ENCODE results near the gene FAM222B. TPM values are rescaled to one million over a fixed set of nuclear protein-coding genes. Genes with fewer than 3 reads are reported as not detected.
"Not testable (repeated sequence)": the region's sequence is repeated elsewhere in the genome, so short reads cannot be mapped to it uniquely, and the experiment has no call there.

The FAM222B gene
- total and polyA plus RNA-seq, 3 experiments from 2014 or later = 19.3 to 21.5 (median 20.6) TPM

GRCh38 chr17:28846699-28847098 lies 4.1 kb upstream of the FAM222B start:
- H3K9me3 ChIP-seq (ENCODE audit: low read length); H3K4me1 ChIP-seq (ENCODE audit: insufficient read depth, low read length); H3K4me3 Mint-ChIP-seq; CTCF ChIA-PET; H3K36me3 ChIP-seq (ENCODE audit: insufficient read depth, low read length); H3K27ac Mint-ChIP-seq; H3K27me3 Mint-ChIP-seq; DNase-seq; H3K27me3 ChIP-seq (ENCODE audit: insufficient read depth, low read length, poor library complexity, severe bottlenecking); H3K27ac ChIP-seq (ENCODE audit: low read depth, low read length); H3K4me3 ChIP-seq (ENCODE audit: low read length); H3K36me3 Mint-ChIP-seq; POLR2A ChIA-PET; H3K9me3 Mint-ChIP-seq: not testable (repeated sequence)
- H3K4me1 Mint-ChIP-seq = peaks cover 8 to 16% (median 9%) of the 10 kb centered on the region in 3 donors

GRCh38 chr17:28846231-28846630 lies 3.6 kb upstream of the FAM222B start:
- Histone ChIP-seq H3K4me3 (ENCODE audit: low read length) (no peak overlapping the region), H3K27ac (ENCODE audit: low read depth, low read length) (no peak overlapping the region), H3K4me1 (ENCODE audit: insufficient read depth, low read length) (peaks cover 11% of the 10 kb centered on the region), H3K36me3 (ENCODE audit: insufficient read depth, low read length) (no peaks in the 10 kb centered on the region), H3K9me3 (ENCODE audit: low read length) (no peaks in the 10 kb centered on the region), H3K27me3 (ENCODE audit: insufficient read depth, low read length, poor library complexity, severe bottlenecking) (no peaks in the 10 kb centered on the region)
- no peak overlapping the region for H3K4me3 Mint-ChIP-seq
- H3K9me3 Mint-ChIP-seq = no peaks in the 10 kb centered on the region
- no peak overlapping the region for H3K27ac Mint-ChIP-seq
- CTCF ChIA-PET = no interaction called here
- H3K4me1 Mint-ChIP-seq = peaks cover 11 to 19% (median 11%) of the 10 kb centered on the region in 3 donors
- peaks cover 0 to 9% (median 0%) of the 10 kb centered on the region in 3 donors for H3K36me3 Mint-ChIP-seq
- H3K27me3 Mint-ChIP-seq = no peaks in the 10 kb centered on the region
- no peak for DNase-seq
- POLR2A ChIA-PET = no interaction called here

GRCh38 chr17:28843816-28844148 lies 1.2 kb upstream of the FAM222B start:
- no peaks in the 10 kb centered on the region for H3K9me3 Mint-ChIP-seq
- ChIA-PET POLR2A (no interaction called here), CTCF (interaction anchor here (0.9 to 3.0 kb wide), 5 partner anchors 16 to 509 kb away, joined by 3 to 11 read pairs (median 6); partner anchors contain the start of gene TLCD1)
- H3K27me3 ChIP-seq (ENCODE audit: insufficient read depth, low read length, poor library complexity, severe bottlenecking) = no peaks in the 10 kb centered on the region
- no peak for DNase-seq
- H3K36me3 Mint-ChIP-seq = peaks cover 0 to 18% (median 0%) of the 10 kb centered on the region in 3 donors
- H3K27me3 Mint-ChIP-seq = no peaks in the 10 kb centered on the region
- peaks cover 20 to 35% (median 29%) of the 10 kb centered on the region in 3 donors for H3K4me1 Mint-ChIP-seq
- no peaks in the 10 kb centered on the region for H3K9me3 ChIP-seq (ENCODE audit: low read length)
- H3K36me3 ChIP-seq (ENCODE audit: insufficient read depth, low read length) = no peaks in the 10 kb centered on the region
- no peak overlapping the region for H3K4me3 ChIP-seq (ENCODE audit: low read length)
- peak overlapping the region in 4 of 8 donors; percentile 45 to 98 (median 80) for H3K27ac Mint-ChIP-seq
- no peak overlapping the region for H3K27ac ChIP-seq (ENCODE audit: low read depth, low read length)
- peak overlapping the region; percentile 37 to 99 (median 60) for H3K4me3 Mint-ChIP-seq
- peaks cover 11% of the 10 kb centered on the region for H3K4me1 ChIP-seq (ENCODE audit: insufficient read depth, low read length)

- peaks cover 20 to 35% (median 31%) of the 10 kb centered on the region in 3 donors for H3K4me1 Mint-ChIP-seq
- H3K4me3 Mint-ChIP-seq = peak overlapping the region; percentile 95 to 99 (median 98)
- peak overlapping the region; percentile 84 to 98 (median 98) for H3K27ac Mint-ChIP-seq
- peak overlapping the region; percentile 80 for H3K27ac ChIP-seq (ENCODE audit: low read depth, low read length)
- H3K4me3 ChIP-seq (ENCODE audit: low read length) = peak overlapping the region; percentile 82
- H3K4me1 ChIP-seq (ENCODE audit: insufficient read depth, low read length) = peaks cover 11% of the 10 kb centered on the region
- no peaks in the 10 kb centered on the region for H3K36me3 ChIP-seq (ENCODE audit: insufficient read depth, low read length)
- no peaks in the 10 kb centered on the region for H3K9me3 ChIP-seq (ENCODE audit: low read length)
- no peaks in the 10 kb centered on the region for H3K9me3 Mint-ChIP-seq
- H3K27me3 ChIP-seq (ENCODE audit: insufficient read depth, low read length, poor library complexity, severe bottlenecking) = no peaks in the 10 kb centered on the region
- H3K27me3 Mint-ChIP-seq = no peaks in the 10 kb centered on the region
- DNase-seq = no peak
- CTCF ChIA-PET = interaction anchor here (0.6 to 3.0 kb wide), 10 partner anchors 11 to 115 kb away, joined by 3 to 11 read pairs (median 5); partner anchors contain the start of genes DHRS13, FLOT2, PHF12 and TLCD1
- POLR2A ChIA-PET = interaction anchor here (0.7 to 1.2 kb wide), 4 partner anchors 28 to 122 kb away, joined by 7 to 9 read pairs (median 8); partner anchors contain the start of genes PHF12 and RPL23A
- peaks cover 0 to 18% (median 0%) of the 10 kb centered on the region in 3 donors for H3K36me3 Mint-ChIP-seq
Measured at GRCh38 chr17:28841901-28842281, 699 bp downstream of the FAM222B start.

- Histone ChIP-seq H3K36me3 (ENCODE audit: insufficient read depth, low read length) (no peaks in the 10 kb centered on the region), H3K9me3 (ENCODE audit: low read length) (no peaks in the 10 kb centered on the region), H3K4me1 (ENCODE audit: insufficient read depth, low read length) (peaks cover 11% of the 10 kb centered on the region), H3K4me3 (ENCODE audit: low read length) (no peak overlapping the region), H3K27ac (ENCODE audit: low read depth, low read length) (no peak overlapping the region), H3K27me3 (ENCODE audit: insufficient read depth, low read length, poor library complexity, severe bottlenecking) (no peaks in the 10 kb centered on the region)
- peaks cover 0 to 20% (median 2%) of the 10 kb centered on the region in 3 donors for H3K36me3 Mint-ChIP-seq
- H3K4me1 Mint-ChIP-seq = peaks cover 25 to 48% (median 33%) of the 10 kb centered on the region in 3 donors
- no peaks in the 10 kb centered on the region for H3K27me3 Mint-ChIP-seq
- ChIA-PET POLR2A (no interaction called here), CTCF (interaction anchor here (1.4 kb wide), 1 partner anchor 112 kb away, joined by 3 read pairs; no protein-coding TSS in a partner anchor)
- no peak for DNase-seq
- peak overlapping the region in 1 of 7 donors; percentile 71 for H3K4me3 Mint-ChIP-seq
- no peaks in the 10 kb centered on the region for H3K9me3 Mint-ChIP-seq
- H3K27ac Mint-ChIP-seq = peak overlapping the region in 1 of 8 donors; percentile 53
Measured at GRCh38 chr17:28839221-28839620, 3.4 kb downstream of the FAM222B start.

- H3K4me3 ChIP-seq (ENCODE audit: low read length); H3K27ac ChIP-seq (ENCODE audit: low read depth, low read length); H3K27me3 Mint-ChIP-seq; H3K9me3 ChIP-seq (ENCODE audit: low read length); H3K9me3 Mint-ChIP-seq; H3K36me3 ChIP-seq (ENCODE audit: insufficient read depth, low read length); POLR2A ChIA-PET; H3K4me3 Mint-ChIP-seq; DNase-seq; H3K27me3 ChIP-seq (ENCODE audit: insufficient read depth, low read length, poor library complexity, severe bottlenecking); H3K4me1 ChIP-seq (ENCODE audit: insufficient read depth, low read length): not testable (repeated sequence)
- Mint-ChIP-seq H3K27ac (peak overlapping the region in 1 of 8 donors; percentile 51), H3K4me1 (peaks cover 21 to 39% (median 29%) of the 10 kb centered on the region in 3 donors), H3K36me3 (peaks cover 0 to 22% (median 8%) of the 10 kb centered on the region in 3 donors)
- CTCF ChIA-PET = interaction anchor here (1.2 kb wide), 1 partner anchor 80 kb away, joined by 3 read pairs; no protein-coding TSS in a partner anchor
Measured at GRCh38 chr17:28836541-28836940, 6.0 kb downstream of the FAM222B start.

GRCh38 chr17:28834420-28834819 lies 8.2 kb downstream of the FAM222B start:
- Mint-ChIP-seq H3K9me3 (no peaks in the 10 kb centered on the region), H3K27me3 (no peaks in the 10 kb centered on the region), H3K4me3 (no peak overlapping the region), H3K27ac (peak overlapping the region in 4 of 8 donors; percentile 0 to 67 (median 26)), H3K4me1 (peaks cover 16 to 31% (median 17%) of the 10 kb centered on the region in 3 donors), H3K36me3 (peaks cover 2 to 26% (median 9%) of the 10 kb centered on the region in 3 donors)
- Histone ChIP-seq H3K27ac (ENCODE audit: low read depth, low read length) (no peak overlapping the region), H3K36me3 (ENCODE audit: insufficient read depth, low read length) (no peaks in the 10 kb centered on the region), H3K9me3 (ENCODE audit: low read length) (no peaks in the 10 kb centered on the region), H3K4me1 (ENCODE audit: insufficient read depth, low read length) (no peaks in the 10 kb centered on the region), H3K4me3 (ENCODE audit: low read length) (no peak overlapping the region), H3K27me3 (ENCODE audit: insufficient read depth, low read length, poor library complexity, severe bottlenecking) (no peaks in the 10 kb centered on the region)
- ChIA-PET POLR2A (no interaction called here), CTCF (no interaction called here)
- DNase-seq = no peak

- ChIA-PET CTCF (interaction anchor here (0.7 to 1.4 kb wide), 4 partner anchors 10 to 89 kb away, joined by 3 to 5 read pairs (median 4); partner anchors contain the start of gene FAM222B), POLR2A (interaction anchor here (1.1 kb wide), 1 partner anchor 27 kb away, joined by 5 read pairs; no protein-coding TSS in a partner anchor)
- no peaks in the 10 kb centered on the region for H3K4me1 ChIP-seq (ENCODE audit: insufficient read depth, low read length)
- H3K27me3 ChIP-seq (ENCODE audit: insufficient read depth, low read length, poor library complexity, severe bottlenecking) = no peaks in the 10 kb centered on the region
- Mint-ChIP-seq H3K4me3 (no peak overlapping the region), H3K27ac (no peak overlapping the region), H3K36me3 (peaks cover 3 to 28% (median 7%) of the 10 kb centered on the region in 3 donors), H3K4me1 (peaks cover 15 to 29% (median 16%) of the 10 kb centered on the region in 3 donors), H3K27me3 (no peaks in the 10 kb centered on the region), H3K9me3 (no peaks in the 10 kb centered on the region)
- H3K9me3 ChIP-seq (ENCODE audit: low read length) = no peaks in the 10 kb centered on the region
- H3K4me3 ChIP-seq (ENCODE audit: low read length) = no peak overlapping the region
- no peaks in the 10 kb centered on the region for H3K36me3 ChIP-seq (ENCODE audit: insufficient read depth, low read length)
- no peak for DNase-seq
- H3K27ac ChIP-seq (ENCODE audit: low read depth, low read length) = no peak overlapping the region
Measured at GRCh38 chr17:28828294-28829040, 14.1 kb downstream of the FAM222B start.

All from CD8-positive, alpha-beta memory T cell (primary cell).